Umbilical cord (tissue), 2 donors: ENCODE measurements around the gene LTB4R2. TPM values are rescaled to one million over a fixed set of nuclear protein-coding genes. Genes with fewer than 3 reads are reported as not detected.

ENCODE experiments used
- DNase-seq: peaks from one replicate; pipeline ENCODE4 v3.0.0-alpha.2; 2015; ENCODE audit warnings: low spot score
- total RNA-seq: library from RNA; depleted of rRNA; stranded (reverse); fragments of >200 nt; gene quantifications from one replicate; pipeline ENCODE4 v1.2.3, GENCODE V29; 2014; ENCODE audit warnings: low replicate concordance; ENCODE audit not compliant: insufficient read depth

Gene LTB4R2
- total RNA-seq = 8.9 TPM

DNA sequence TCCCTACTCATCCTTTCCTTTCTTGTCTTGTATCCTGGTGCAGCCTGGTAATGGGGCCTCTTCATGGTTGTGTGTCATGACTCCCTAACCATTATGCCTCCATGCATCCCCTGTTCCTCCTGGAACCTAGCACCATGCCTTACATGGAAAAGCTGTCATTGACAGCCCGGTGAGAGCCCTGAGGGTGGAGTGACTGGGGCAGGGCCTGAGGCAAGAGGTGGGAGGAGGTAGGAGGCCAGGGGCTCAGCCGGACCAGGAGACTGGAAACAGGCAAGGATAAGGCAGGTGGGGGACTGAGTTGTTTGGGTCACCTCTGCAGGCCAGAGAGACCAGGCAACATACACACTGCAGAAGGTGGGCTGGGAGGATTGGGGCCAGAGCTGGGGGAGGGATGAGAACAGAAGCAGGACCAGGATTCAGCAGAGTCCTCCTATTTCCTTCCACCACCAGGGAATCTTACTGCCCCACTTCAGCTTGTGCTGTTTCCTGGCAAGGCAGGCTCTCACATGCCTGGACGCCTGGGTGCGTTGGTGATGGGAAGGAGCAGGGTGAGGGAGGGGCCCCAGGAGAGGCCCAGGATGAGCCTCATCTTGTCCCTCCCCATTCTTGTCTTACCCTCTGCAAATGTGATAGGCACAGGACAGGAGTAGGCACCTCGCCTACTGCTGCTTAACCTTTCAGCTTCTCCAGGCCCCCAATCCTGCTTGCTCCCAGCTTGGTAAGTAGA, at the start of gene LTB4R2:
Gene LTB4R2, plus strand, starts transcription at position 603 of the 727 bp plus-strand sequence. CDS start 525 bp downstream, outside the sequence.
- peak; percentile 67 for DNase-seq

DNA sequence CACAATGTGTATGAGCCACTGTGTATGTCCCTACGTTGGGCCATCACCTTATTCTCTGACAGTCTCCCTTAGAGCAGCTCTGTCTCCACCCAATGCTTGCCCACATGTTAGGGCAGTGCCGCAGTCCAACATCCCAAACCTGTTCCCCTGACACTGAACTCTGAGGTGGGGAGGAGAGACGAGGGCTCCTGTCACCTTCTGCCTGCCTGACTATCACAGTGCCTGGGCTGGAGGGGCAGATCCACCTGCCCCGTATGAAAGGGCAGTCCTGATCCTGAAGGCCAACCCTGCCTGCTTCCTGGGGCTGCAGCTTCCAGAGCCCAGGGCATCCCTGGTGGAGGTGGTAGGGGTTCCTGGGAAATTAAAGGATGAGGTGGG, 49.2 kb upstream of the LTB4R2 start:
- DNase-seq = no peak

GRCh38 chr14:24261256-24261968, 48.5 kb upstream of the LTB4R2 start:
- no peak for DNase-seq

DNA sequence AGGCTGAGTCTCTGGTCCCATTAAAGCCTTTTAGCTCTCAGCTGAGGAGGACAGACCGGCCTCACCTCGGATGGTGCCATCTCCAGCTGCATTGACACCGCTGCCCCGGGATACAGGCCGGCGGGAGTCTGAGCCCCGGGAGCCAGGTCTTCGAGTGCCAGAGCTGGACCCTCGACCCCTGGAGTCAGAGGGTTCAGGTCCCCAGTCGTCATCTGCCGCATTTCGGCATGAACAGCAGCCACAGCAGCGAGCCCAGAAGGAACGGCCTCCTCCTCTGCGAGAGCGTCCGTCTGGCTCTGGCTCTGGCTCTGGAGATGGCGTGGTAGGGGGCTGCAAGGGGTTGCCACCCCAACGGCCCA, 48.0 kb upstream of the LTB4R2 start:
- no peak for DNase-seq

DNA sequence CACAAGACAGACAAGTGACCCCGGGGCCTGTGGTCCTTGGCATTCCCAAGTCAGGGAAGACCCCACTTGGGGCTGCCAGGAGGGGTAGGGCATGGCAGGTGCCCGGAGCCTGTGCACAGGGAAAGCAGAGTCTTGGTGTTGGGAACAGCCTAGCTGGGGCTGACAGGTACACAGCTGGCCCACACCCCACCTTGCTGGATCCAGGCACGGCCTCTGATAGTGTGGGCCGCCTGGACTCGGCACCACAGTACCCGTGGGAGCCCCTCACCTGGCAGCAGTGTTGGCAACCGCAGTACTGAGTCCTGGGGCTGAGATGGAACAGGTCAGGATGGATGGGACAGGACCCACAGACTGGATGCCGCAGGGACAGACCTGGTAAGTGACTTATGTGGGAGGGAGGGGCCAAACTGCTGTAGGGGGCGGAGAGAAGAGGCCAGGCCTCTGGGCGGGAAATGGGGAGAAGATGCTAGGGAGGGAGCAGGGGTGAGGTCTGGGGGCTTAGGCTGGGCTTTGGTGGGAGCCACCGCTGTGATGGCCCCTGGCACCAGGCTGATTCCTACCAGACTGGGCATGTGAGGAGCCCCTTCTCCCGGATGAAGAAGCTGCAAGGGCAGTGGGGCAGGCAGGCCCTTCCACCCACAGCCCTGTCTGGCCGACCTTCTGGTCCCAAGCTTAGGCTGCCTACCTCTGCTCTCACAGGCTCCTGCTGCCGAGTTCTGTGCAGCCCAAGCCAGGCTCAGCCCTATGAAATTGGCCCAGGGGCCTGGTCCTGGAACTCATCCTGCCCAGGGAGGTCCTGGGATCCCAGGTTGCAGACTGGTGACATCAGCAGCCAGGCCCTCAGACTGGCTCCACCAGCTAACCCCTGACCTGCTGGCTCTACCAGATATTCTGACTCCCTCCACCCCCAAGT, 46.9 kb upstream of the LTB4R2 start, which contains the start of gene TGM1:
Gene TGM1, minus strand, starts transcription at position 357 of the 913 bp plus-strand sequence. CDS start 825 bp downstream, outside the sequence.
- no peak for DNase-seq

- no peak for DNase-seq
These were observed 46.1 kb upstream of the LTB4R2 start for GRCh38 chr14:24263848-24264247.

GRCh38 chr14:24264298-24264697, 45.6 kb upstream of the LTB4R2 start:
- peak; percentile 55 for DNase-seq

DNA sequence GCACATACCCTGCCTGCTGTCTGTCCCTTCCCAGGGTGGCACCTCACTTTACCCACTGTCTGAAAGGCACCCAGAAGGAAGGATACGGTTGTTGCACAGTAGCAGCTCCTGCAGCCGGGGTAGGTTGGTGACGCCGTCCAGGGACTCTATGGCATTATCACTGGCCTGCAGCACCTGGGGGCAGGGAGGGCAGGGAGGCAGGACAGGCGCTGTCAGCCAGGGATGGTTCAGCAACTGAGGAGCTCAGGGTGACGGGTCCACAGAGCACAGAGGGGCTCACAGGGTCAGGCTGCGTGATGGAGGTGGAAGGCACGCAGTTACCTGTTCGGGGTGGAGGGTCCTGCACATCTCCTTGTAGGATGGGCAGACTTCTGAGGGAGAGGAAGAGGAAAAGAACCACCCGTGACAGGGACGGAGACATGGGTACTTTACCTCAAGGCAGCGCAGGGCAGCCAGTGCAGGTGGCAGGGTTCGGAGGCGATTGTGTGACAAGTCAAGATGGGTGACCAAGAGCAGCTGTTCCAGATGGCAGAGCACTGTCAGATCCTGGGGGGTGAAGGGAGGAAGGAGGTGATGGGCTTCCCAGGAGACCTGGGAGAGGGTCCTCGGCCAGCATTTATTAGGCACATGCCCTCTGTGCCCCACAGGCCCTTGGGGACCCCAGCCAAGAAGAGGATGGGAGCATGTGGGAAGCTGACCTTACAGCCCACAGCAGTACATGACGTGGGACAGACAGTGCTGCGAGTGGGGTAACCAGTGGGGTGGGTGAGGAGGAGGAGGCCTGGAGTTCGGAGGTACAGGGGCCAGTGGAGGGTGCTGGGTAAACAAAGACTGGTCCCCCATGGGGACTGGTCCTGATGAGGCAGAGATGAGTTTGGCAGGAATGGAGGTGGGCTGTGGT, 43.3 kb upstream of the LTB4R2 start:
- no peak for DNase-seq

- no peak for DNase-seq
These were observed 42.4 kb upstream of the LTB4R2 start for GRCh38 chr14:24267516-24267915.

GRCh38 chr14:24268225-24268624, 41.7 kb upstream of the LTB4R2 start:
- no peak for DNase-seq

DNA sequence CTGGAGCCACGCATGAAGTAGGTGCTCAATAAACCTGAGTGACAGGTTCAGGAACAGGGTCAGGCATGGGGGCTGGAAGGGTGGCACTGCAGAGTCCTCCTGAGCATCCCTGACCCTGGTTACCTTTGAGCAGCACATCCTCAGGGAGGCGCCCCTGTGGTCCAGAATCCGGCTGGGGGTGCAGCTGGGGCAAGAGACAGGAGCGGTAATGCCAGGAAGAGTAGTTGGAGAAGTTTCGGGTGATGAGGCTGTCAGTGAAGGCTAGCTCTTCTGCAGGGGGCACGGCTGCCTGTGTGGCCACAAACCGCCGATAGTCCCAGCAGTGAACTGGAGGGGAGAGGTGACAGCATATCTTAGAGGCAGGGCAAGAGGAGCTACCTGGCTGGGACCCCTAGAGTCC, 40.6 kb upstream of the LTB4R2 start:
- DNase-seq = no peak

GRCh38 chr14:24269910-24270536, 39.9 kb upstream of the LTB4R2 start:
- no peak for DNase-seq

GRCh38 chr14:24270537-24271133, 39.3 kb upstream of the LTB4R2 start:
- DNase-seq = no peak

GRCh38 chr14:24271134-24271833, 38.7 kb upstream of the LTB4R2 start, which contains the start of gene RABGGTA:
Gene RABGGTA, minus strand, starts transcription at chr14:24271597. Its CDS starts 482 bp downstream, at chr14:24271115.
- DNase-seq = peak; percentile 91

GRCh38 chr14:24271834-24272263, 38.1 kb upstream of the LTB4R2 start:
- DNase-seq = no peak

GRCh38 chr14:24272467-24272866, 37.5 kb upstream of the LTB4R2 start:
- DNase-seq = peak; percentile 52

GRCh38 chr14:24273422-24273998, 36.4 kb upstream of the LTB4R2 start:
- DNase-seq = no peak

- no peak for DNase-seq
These were observed 35.8 kb upstream of the LTB4R2 start for GRCh38 chr14:24274101-24274543.

- DNase-seq = no peak
These were observed 32.9 kb upstream of the LTB4R2 start for GRCh38 chr14:24277071-24277470.
